IPS-18c (cell line): ENCODE data around the gene GFRAL.
"Not testable (repeated sequence)": the region's sequence is repeated elsewhere in the genome, so short reads cannot be mapped to it uniquely, and the experiment has no call there.

ENCODE experiments used
- H3K4me3 ChIP-seq: 2 replicates; pipeline ENCODE4 v1.7.0; 2013; ENCODE audit warnings: low read depth, mild to moderate bottlenecking, low read length, moderate library complexity; ENCODE audit not compliant: insufficient read depth
- H3K9me3 ChIP-seq: one replicate; pipeline ENCODE4 v1.6.1; 2013; ENCODE audit warnings: mild to moderate bottlenecking, low read length, moderate library complexity; ENCODE audit not compliant: control insufficient read depth, insufficient read depth

GFRAL gene

GRCh38 chr6:55327169-55327568, at the start of gene GFRAL:
TSS of gene GFRAL (plus strand) at chr6:55327469. CDS start at chr6:55327555, 86 bp downstream.
- Histone ChIP-seq H3K9me3 (no peaks in the 10 kb centered on the region), H3K4me3 (no peak within 1 kb of the TSS)

GRCh38 chr6:55277646-55278045, 49.6 kb upstream of the GFRAL start:
- Histone ChIP-seq H3K9me3 (no peaks in the 10 kb centered on the region), H3K4me3 (no peak overlapping the region)

GRCh38 chr6:55281215-55281614, 46.1 kb upstream of the GFRAL start:
- Histone ChIP-seq H3K9me3 (no peaks in the 10 kb centered on the region), H3K4me3 (no peak overlapping the region)

GRCh38 chr6:55282115-55282514, 45.2 kb upstream of the GFRAL start:
- no peak overlapping the region for H3K4me3 ChIP-seq
- H3K9me3 ChIP-seq, result no peaks in the 10 kb centered on the region

- no peaks in the 10 kb centered on the region for H3K9me3 ChIP-seq
- no peak overlapping the region for H3K4me3 ChIP-seq
Measured at GRCh38 chr6:55286824-55287223, 40.4 kb upstream of the GFRAL start.

GRCh38 chr6:55290736-55291135, 36.5 kb upstream of the GFRAL start:
- no peaks in the 10 kb centered on the region for H3K9me3 ChIP-seq
- no peak overlapping the region for H3K4me3 ChIP-seq

GRCh38 chr6:55293116-55293515, 34.2 kb upstream of the GFRAL start:
- H3K9me3 ChIP-seq, result no peaks in the 10 kb centered on the region

GRCh38 chr6:55297214-55297613, 30.1 kb upstream of the GFRAL start:
- H3K4me3 ChIP-seq, H3K9me3 ChIP-seq: not testable (repeated sequence)

More at GRCh38 chr6:55293116-55293515, 34.2 kb upstream of the GFRAL start:
- H3K4me3 ChIP-seq, result no peak overlapping the region

GRCh38 chr6:55299286-55299985, 27.8 kb upstream of the GFRAL start:
- no peaks in the 10 kb centered on the region for H3K9me3 ChIP-seq
- no peak overlapping the region for H3K4me3 ChIP-seq

- H3K4me3 ChIP-seq, result no peak overlapping the region
- H3K9me3 ChIP-seq, result no peaks in the 10 kb centered on the region
Measured at GRCh38 chr6:55304747-55305146, 22.5 kb upstream of the GFRAL start.

- H3K4me3 ChIP-seq, result no peak overlapping the region
- no peaks in the 10 kb centered on the region for H3K9me3 ChIP-seq
Measured at GRCh38 chr6:55319961-55320695, 7.1 kb upstream of the GFRAL start.

- H3K9me3 ChIP-seq, result no peaks in the 10 kb centered on the region
- H3K4me3 ChIP-seq, result no peak overlapping the region
Measured at GRCh38 chr6:55320696-55321086, 6.6 kb upstream of the GFRAL start.

GRCh38 chr6:55377150-55377549, 49.9 kb downstream of the GFRAL start:
- Histone ChIP-seq H3K4me3 (no peak overlapping the region), H3K9me3 (no peaks in the 10 kb centered on the region)

GRCh38 chr6:55379471-55379870, 52.2 kb downstream of the GFRAL start:
- no peak overlapping the region for H3K4me3 ChIP-seq
- H3K9me3 ChIP-seq, result no peaks in the 10 kb centered on the region

- Histone ChIP-seq H3K9me3 (no peaks in the 10 kb centered on the region), H3K4me3 (no peak overlapping the region)
Measured at GRCh38 chr6:55379895-55380294, 52.6 kb downstream of the GFRAL start.

GRCh38 chr6:55388211-55388610, 60.9 kb downstream of the GFRAL start:
- H3K4me3 ChIP-seq, result no peak overlapping the region
- no peaks in the 10 kb centered on the region for H3K9me3 ChIP-seq

GRCh38 chr6:55395871-55396270, 68.6 kb downstream of the GFRAL start:
- H3K9me3 ChIP-seq, result no peaks in the 10 kb centered on the region
- H3K4me3 ChIP-seq, result no peak overlapping the region

GRCh38 chr6:55397986-55398385, 70.7 kb downstream of the GFRAL start:
- Histone ChIP-seq H3K4me3 (no peak overlapping the region), H3K9me3 (no peaks in the 10 kb centered on the region)
